ENCODE measurements around the gene MKRN2OS. TPM values are rescaled to one million over a fixed set of nuclear protein-coding genes. Genes with fewer than 3 reads are reported as not detected.

The MKRN2OS gene
- total RNA-seq, 1 donor from 2014 or later = 1.3 TPM

DNA sequence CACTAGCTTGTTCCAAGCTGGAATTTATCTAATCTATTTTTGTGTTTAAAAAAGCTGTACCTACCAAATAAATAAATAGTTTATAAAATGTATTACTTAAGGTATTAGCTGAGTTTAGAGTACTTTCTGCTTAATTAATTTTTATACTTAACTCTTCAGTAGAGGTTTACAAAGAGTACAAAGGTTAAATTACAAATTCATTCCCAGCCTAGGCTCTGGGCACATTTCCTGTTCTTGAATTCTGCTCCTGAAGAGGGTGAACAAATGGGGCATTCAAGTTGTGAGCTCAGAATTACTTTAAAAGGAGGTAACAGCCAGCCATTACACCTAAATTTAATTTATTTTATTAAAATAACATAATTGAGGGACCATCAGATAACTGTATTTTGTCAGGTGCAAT lies 38.0 kb upstream of the MKRN2OS start:
- Histone ChIP-seq H3K4me3 (ENCODE audit: low read depth, low read length) (no peak overlapping the region), H3K36me3 (ENCODE audit: control insufficient read depth, insufficient read depth, low read length) (peaks cover 11% of the 10 kb centered on the region), H3K27me3 (ENCODE audit: control insufficient read depth, insufficient read depth, low read length) (no peaks in the 10 kb centered on the region)
- DNase-seq (ENCODE audit: low read depth) = no peak
- TF ChIP-seq, protein P1, sequence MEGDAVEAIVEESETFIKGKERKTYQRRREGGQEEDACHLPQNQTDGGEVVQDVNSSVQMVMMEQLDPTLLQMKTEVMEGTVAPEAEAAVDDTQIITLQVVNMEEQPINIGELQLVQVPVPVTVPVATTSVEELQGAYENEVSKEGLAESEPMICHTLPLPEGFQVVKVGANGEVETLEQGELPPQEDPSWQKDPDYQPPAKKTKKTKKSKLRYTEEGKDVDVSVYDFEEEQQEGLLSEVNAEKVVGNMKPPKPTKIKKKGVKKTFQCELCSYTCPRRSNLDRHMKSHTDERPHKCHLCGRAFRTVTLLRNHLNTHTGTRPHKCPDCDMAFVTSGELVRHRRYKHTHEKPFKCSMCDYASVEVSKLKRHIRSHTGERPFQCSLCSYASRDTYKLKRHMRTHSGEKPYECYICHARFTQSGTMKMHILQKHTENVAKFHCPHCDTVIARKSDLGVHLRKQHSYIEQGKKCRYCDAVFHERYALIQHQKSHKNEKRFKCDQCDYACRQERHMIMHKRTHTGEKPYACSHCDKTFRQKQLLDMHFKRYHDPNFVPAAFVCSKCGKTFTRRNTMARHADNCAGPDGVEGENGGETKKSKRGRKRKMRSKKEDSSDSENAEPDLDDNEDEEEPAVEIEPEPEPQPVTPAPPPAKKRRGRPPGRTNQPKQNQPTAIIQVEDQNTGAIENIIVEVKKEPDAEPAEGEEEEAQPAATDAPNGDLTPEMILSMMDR (IDR thresholded peaks at IDR 0.05; ENCODE audit: insufficient read depth, low read length, poor library complexity, severe bottlenecking) = no peak

DNA sequence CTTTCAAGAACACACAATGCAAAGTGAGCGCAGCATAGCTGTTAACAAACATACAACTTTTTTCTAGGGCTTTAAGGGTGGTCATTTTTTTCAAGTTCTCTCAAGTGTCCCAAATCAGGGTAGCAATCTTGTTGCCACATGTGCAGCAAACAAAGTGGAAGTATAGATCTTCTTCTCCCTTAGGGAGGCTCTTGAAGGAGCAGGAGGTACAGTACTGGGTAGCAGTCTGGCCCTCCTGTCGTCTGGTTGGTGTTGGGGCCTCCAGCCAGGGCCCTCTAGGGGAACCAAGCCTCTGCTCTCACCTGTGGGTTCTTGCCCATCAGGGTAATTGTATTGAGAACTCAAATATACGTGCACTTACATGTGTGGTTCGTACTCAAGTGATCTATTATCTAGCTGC lies 37.4 kb upstream of the MKRN2OS start:
- Histone ChIP-seq H3K27me3 (ENCODE audit: control insufficient read depth, insufficient read depth, low read length) (no peaks in the 10 kb centered on the region), H3K4me3 (ENCODE audit: low read depth, low read length) (no peak overlapping the region), H3K36me3 (ENCODE audit: control insufficient read depth, insufficient read depth, low read length) (peaks cover 11% of the 10 kb centered on the region)
- DNase-seq (ENCODE audit: low read depth) = no peak
- TF ChIP-seq, protein P1 (IDR thresholded peaks at IDR 0.05; ENCODE audit: insufficient read depth, low read length, poor library complexity, severe bottlenecking) = no peak

DNA sequence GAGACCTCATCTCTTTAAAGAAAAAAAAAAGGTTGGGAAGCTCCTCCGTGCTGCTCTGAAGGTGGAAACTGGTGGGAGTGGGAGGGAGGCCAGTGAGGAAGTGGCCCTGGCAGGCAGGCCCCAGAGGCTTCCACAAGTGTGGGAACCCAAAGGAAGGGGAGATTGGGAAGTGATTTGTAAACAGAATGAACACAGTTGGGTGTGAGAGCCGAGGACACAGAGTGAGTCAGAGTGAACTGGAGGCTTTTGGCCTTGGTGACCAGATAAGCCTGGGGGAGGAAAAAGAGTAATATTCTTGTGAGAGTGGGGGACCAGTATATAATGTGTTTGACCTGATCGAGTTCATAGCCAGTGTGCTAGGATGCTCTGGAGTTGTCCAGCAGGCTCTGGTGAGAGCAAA lies 34.6 kb upstream of the MKRN2OS start:
- H3K36me3 ChIP-seq (ENCODE audit: control insufficient read depth, insufficient read depth, low read length) = peaks cover 5% of the 10 kb centered on the region

DNA sequence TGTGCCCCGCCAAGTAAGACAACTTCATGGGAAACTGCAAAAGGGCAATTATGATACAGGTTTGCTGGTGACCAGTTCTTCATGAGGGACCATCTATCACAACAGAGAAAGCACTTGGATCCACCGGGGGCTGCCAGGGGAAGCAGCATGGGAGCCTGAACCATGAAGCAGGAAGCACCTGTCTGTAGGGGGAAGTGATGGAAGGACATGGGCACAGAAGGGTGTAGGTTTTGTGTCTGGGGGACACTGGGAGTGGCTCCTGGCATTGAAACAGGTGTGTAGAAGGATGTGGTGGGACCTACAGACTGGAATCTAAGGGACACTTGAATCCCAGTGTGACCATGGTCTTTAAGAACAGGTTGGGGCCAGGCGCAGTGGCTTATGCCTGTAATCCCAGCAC lies 34.2 kb upstream of the MKRN2OS start:
- no peak overlapping the region for H3K4me3 ChIP-seq (ENCODE audit: low read depth, low read length)
- H3K36me3 ChIP-seq (ENCODE audit: control insufficient read depth, insufficient read depth, low read length) = peaks cover 4% of the 10 kb centered on the region
- TF ChIP-seq, protein P1 (IDR thresholded peaks at IDR 0.05; ENCODE audit: insufficient read depth, low read length, poor library complexity, severe bottlenecking) = no peak
- no peak for DNase-seq (ENCODE audit: low read depth)
- H3K27me3 ChIP-seq (ENCODE audit: control insufficient read depth, insufficient read depth, low read length) = no peaks in the 10 kb centered on the region

More for the DNA sequence above, 34.6 kb upstream of the MKRN2OS start:
- no peak for DNase-seq (ENCODE audit: low read depth)
- H3K4me3 ChIP-seq (ENCODE audit: low read depth, low read length) = no peak overlapping the region
- no peaks in the 10 kb centered on the region for H3K27me3 ChIP-seq (ENCODE audit: control insufficient read depth, insufficient read depth, low read length)
- TF ChIP-seq, protein P1 (IDR thresholded peaks at IDR 0.05; ENCODE audit: insufficient read depth, low read length, poor library complexity, severe bottlenecking) = no peak

DNA sequence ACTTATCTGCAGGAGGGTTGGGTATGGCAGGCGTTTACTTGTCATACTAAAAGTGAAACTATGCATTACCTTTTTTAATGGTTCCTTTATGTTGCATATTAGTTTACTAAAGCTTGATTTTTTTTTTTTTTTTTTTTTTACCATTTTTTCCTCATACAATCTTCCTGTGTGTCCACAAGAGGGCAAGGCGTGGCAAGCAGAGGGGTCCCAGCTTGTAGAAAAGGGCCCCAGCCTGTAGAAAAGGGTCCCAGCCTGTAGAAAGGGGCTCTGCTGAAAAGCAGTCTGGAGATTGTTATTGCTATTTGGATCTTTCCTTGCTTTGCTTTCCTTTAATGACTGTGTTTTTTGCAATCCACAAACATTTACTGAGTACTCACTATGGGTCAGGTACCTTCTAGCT lies 33.4 kb upstream of the MKRN2OS start:
- no peak for DNase-seq (ENCODE audit: low read depth)
- peaks cover 2% of the 10 kb centered on the region for H3K36me3 ChIP-seq (ENCODE audit: control insufficient read depth, insufficient read depth, low read length)
- no peaks in the 10 kb centered on the region for H3K27me3 ChIP-seq (ENCODE audit: control insufficient read depth, insufficient read depth, low read length)
- TF ChIP-seq, protein P1 (IDR thresholded peaks at IDR 0.05; ENCODE audit: insufficient read depth, low read length, poor library complexity, severe bottlenecking) = peak; percentile 23
- no peak overlapping the region for H3K4me3 ChIP-seq (ENCODE audit: low read depth, low read length)

DNA sequence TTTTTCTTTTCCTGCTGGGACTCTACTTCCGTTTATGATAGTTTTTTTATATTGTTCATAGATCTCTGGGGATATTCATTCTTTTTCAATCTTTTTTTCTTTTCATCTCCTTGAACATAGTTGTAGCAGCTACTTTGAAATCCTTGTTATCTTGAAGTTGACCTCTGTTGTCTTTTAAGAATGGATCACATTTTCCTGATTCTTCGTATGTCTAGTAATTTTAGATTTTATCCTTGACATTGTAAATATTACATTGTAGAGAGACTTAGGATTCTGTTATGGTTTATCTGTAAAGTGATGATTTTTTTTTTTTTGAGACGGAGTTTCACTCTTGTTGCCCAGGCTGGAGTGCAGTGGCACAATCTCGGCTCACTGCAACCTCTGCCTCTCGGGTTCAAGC lies 32.1 kb upstream of the MKRN2OS start:
- no peaks in the 10 kb centered on the region for H3K27me3 ChIP-seq (ENCODE audit: control insufficient read depth, insufficient read depth, low read length)
- TF ChIP-seq, protein P1 (IDR thresholded peaks at IDR 0.05; ENCODE audit: insufficient read depth, low read length, poor library complexity, severe bottlenecking) = no peak

More for the DNA sequence above, 32.1 kb upstream of the MKRN2OS start:
- no peak for DNase-seq (ENCODE audit: low read depth)
- Histone ChIP-seq H3K4me3 (ENCODE audit: low read depth, low read length) (no peak overlapping the region), H3K36me3 (ENCODE audit: control insufficient read depth, insufficient read depth, low read length) (peaks cover 1% of the 10 kb centered on the region)
